GM19467 (cell line): Measurements from ENCODE around the gene CDH22.

ENCODE experiments used
- ATAC-seq: cut with Tn5 transposase; IDR thresholded peaks from one replicate; pipeline ENCODE4 v1.9.1; 2021; ENCODE audit warnings: mild to moderate bottlenecking, moderate library complexity; ENCODE audit not compliant: unreplicated experiment

CDH22 gene, protein sequence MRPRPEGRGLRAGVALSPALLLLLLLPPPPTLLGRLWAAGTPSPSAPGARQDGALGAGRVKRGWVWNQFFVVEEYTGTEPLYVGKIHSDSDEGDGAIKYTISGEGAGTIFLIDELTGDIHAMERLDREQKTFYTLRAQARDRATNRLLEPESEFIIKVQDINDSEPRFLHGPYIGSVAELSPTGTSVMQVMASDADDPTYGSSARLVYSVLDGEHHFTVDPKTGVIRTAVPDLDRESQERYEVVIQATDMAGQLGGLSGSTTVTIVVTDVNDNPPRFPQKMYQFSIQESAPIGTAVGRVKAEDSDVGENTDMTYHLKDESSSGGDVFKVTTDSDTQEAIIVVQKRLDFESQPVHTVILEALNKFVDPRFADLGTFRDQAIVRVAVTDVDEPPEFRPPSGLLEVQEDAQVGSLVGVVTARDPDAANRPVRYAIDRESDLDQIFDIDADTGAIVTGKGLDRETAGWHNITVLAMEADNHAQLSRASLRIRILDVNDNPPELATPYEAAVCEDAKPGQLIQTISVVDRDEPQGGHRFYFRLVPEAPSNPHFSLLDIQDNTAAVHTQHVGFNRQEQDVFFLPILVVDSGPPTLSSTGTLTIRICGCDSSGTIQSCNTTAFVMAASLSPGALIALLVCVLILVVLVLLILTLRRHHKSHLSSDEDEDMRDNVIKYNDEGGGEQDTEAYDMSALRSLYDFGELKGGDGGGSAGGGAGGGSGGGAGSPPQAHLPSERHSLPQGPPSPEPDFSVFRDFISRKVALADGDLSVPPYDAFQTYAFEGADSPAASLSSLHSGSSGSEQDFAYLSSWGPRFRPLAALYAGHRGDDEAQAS

DNA sequence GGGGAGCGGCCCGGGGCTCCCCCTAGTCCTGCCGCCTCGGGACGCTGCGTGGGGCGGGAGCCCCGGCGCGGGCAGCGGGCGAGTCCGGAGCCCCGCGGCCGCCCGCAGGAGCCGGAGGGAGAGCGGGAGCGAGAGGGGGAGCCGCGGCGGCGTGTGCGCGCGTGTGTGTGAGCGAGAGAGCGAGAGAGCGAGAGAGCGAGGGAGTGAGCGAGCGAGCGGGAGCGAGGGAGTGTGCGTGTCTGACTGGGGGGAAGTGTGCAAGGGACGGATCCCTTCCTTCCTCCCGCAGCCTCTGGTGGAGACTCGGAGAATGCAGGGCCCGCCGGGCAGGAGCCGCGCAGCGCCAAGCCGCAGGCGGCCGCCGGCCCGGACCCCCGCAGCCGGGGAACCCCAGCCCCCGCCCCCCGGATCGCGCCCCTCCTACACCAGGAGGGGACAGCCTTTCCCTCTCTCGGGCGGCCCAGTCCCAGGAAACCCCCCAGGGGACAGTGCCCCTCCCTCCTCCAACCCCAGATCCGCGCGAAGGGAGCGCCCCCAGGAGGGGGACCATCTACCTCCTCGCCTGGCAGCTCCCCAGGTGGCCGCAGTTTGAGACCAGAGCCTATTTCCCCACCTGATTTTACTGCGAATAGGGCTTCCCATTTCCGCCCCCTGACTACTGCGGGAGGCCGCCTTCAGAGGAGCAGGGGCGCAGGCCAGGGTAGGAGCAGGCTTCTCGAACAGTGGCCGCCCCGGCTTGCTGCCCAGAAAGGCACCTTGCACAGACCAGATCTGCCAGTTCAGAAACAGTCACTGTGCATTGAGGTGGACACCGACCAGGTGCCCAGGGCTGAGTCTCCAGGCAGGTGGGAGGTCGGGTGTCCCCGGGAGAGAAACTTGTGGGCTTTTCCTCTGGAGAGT is at the start of gene CDH22:
Gene CDH22, minus strand, starts transcription at position 241 of the 900 bp plus-strand sequence. CDS start 57,204 bp downstream, outside the sequence.
- no peak for ATAC-seq

DNA sequence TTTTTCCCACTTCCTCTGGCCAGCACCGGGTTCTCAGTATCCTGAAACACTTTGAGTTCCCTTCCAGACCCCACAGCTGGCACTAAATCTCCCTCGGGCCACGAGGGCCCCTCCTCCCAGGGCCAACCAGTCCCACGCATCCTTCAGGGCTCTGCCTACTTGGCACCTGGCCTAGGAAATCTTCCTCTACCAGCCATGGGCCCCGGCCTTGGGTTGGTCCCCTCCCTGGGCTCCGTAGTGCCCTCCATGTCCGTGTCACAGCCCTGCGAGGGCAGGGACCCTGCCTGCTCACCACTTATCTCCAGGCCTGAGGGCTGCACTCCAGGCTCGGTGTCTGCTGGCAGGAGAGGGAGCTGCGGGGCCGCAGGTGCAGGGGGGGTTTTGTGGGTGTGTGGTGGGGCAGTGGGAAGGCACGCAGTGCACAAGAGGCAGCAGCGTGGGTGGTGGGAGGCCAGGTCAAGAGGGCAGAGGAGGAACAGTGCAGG is 48.8 kb upstream of the CDH22 start:
- no peak for ATAC-seq

DNA sequence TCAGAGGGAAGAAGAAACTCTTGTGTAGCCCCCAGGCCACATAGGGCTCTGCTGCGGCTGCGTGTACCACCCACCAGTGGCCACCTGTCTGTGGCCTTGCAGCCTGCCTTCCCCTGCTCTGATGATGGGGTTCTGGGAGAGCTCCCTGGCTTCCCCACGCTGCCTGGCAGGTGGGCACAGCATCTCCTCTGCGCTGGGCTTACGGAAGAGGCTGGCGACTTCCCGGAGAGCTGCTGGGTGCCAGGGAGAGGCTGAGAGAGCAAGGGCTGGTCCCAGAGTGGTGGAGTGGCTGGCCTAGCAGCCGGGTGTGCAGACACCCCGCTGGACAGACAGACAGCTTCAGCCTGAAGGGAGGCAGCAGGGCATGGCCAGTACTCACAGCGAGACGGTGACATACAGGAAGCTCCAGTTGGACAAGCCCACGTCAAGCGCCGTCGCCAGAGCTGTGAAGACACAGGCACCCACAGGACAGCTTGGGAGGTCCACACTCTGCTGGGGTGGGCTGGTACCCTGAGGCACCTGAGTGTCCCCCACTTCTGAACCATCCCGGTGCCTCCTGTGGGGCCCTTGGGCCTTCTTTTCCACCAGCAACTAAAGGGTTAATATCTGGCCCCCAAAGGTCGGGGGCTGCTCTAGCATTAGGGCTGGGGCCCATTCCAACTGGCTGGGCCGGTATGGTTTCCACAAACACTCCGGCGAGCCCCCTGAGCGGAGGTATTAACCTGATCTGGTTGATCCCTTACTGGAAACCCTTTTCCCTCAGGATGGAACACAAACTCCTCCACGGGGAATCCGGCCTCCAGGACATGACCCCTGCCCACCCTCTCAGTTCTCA is 48.1 kb upstream of the CDH22 start:
- ATAC-seq: no peak

DNA sequence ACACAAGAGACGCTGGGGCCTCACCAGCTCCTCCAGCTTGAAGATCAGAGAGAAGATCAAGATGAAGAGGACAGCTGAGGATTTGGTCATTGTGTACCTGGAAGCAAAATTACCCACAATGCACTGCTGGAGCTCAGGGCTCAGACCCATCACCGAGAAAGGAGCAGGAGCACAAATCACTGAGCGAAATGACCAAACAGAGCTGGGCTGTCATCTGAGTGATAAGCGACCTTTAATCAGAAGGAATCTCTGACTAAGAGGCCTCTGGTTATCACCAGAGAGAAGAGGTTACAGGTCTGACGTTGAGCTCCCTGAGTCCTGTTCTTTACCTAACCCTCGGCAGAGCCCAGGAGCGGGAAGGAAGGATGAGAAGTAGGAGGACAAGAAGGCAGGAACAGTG is 47.5 kb upstream of the CDH22 start:
- ATAC-seq: no peak

DNA sequence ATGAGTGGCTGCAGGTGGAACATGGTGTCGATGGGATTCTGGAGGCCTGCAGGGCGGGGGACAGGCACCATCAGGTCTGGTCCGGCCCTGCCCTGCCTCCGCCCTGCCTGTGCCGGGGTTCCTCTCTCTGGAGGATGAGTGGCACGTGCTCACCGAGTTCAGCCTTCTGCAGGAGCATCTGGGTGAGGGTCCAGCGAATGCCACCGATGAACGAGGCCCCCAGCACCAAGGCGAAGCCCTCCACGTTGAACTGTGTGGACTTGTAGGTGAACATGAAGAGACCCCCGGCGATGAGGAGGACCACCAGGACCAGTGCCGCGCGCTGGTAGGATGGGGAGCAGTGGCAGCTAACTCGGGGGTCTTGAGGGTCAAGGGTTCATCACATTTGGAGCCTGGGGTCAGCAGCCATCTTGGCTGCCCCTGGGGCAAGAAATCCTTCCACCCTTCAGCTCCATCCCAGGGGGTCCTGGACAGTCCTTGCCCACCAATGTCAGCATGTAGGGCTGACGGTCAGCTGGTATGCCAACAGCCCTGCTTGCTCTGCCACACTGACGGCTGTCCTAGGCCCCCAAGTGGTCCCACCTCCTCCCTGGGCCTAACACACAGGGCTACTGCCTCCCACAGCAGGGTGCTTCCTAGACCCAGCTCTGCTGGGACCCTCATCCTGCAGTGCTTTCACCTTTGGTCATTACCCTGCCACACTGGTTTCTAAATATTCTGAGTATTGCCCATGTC is 46.8 kb upstream of the CDH22 start:
- no peak for ATAC-seq

DNA sequence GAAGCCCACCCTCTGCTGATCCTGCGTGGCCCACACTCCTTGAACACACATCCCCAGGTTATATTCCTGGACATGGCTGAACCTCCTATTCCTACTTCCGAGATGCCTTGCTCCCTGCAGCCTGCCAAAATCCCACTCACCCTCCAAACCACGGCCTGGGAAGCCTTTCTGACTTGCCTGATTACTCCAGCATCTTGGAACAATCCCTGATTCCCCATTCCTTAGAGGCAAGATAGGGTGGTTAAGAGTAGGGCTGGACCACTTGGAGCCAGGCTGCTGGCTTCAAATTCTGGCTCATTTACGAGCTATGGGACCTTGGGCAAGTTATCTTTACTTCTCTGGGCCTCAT is 45.9 kb upstream of the CDH22 start:
- ATAC-seq: no peak

DNA sequence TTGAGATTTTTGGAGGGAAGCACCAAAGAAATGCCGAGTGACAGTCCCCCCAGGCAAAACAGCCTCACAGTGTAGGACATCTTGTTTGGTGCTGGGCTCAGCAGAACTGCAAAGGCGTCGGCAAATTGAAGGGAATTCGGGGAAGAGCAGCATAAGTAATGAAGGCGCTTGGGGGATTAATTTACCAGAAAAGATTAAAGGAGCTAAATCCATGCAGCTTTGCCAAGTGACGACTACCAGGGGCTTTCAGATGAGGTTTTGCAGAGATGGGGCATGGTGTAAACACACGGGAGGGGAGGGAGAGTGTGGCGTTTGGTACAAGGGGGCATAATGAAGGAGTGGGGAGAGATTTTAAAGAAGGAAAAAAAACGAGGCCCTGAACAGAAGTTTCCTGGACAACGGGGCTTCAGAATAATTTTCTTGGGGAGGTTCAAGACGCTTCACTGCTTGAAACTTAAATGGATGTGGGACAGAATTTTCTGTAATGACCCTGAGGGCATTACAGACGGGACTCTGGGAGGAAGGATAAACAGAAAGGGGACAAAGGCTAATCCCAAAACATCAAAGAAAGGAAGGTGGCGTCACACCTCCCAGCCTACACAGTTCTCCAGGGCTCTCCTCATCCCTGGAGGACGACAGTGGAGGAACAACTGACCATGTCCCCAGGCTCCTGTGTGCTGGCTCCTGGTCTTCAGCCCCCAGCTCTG is 45.4 kb upstream of the CDH22 start:
- no peak for ATAC-seq

DNA sequence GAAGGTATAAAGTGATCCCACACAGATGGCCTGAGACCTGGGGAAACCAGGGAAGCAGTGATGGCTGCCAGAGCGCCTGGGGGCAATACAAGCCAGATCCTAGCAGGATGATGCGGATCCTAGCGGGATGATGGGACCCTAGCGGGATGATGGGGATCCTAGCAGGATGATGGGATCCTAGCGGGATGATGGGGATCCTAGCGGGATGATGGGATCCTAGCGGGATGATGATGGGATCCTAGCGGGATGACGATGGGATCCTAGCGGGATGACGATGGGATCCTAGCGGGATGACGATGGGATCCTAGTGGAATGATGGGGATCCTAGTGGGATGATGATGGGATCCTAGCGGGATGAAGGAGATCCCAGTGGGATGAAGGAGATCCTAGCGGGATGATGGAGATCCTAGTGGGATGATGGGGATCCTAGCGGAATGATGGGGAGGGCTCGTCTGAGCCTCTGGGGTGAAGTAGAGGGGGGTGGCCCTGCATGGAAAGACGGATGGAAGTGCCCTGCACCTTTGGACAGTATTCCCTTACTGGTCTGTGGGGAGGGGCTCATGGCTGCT is 44.2 kb upstream of the CDH22 start:
- ATAC-seq: no peak

DNA sequence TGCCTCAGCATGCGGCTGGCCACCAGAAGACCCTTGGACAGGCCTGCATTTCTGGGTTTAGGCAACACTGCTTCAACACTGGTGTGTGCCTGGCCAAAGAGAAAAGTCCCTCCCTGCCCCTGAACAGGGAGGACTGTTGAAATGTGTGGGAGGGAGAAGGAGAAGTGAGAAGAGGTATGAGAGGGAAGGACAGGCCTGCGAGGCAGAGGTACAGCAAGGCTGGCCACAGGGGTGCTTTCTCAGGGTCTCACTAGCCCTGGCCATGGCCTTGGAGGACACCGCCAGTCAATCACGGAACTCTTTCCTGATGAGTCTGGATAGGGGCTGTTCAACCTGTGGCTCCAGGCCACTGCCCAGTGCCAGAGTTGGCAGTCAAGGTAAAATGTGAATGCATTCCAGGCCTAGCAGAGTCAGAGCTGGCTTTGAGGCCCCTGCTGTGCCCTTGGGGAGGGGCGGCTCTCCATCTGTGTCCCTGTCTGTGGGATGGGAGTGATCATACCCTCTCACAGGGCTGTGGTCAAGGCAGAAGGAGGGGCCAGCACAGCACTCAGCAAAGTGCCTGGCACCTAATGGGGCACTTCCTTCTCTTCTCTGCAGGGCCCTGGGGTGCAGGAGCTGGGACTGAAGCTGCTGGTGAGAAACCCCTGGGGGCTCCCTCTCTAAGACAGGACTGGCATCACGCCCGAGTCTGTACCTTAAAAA is 43.2 kb upstream of the CDH22 start:
- no peak for ATAC-seq

DNA sequence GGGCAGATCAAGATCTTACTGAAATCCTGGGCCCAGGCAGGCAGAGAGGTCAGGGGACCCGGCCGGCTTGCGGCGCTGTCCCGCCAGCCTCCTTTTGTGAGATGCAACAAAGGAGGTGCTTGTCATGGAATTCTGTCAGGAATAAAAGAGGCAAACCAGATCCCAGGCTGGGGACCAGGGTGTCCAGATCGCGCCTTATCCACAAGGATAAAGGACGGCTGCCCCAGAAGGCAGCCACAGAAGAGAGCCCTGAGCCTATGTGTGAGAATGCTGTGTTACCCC is 42.6 kb upstream of the CDH22 start:
- ATAC-seq: no peak

DNA sequence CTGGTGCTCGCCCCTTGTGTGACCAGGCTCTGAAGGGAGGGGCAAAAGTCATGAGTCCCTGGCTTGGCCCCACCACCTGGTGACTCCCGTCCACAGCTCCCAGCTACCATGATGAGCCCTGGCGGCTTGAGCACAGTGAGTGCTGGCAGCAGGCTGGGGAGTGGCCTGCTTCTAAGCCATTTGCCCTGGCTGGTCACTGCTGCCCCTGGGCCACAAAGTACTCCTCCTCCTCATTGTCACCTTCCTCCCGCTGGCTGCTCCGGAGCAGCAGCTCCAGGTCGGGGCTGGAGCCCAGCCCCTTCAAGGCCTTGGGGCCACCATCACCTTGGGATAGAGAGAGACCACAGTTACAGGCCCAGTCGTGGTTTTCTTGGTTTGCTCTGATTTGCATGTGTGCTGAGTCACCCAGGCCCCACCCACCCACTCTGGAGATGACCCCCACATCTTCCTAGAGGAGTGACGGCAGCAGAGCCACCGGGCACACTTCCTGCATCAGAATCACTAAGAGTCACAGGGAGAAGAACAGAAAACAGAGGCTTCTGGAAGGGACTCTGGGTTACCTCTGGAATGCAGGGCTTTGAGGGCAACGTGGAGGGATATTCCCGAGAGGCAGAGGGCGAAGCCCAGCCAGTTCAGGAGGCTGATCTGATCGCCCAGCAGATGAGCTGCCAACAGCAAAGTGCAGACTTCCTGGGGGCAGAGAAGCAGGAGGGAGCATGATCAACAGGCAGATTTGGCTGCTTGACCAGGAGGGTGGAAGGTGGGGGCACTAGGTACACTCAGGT is 42.1 kb upstream of the CDH22 start:
- no peak for ATAC-seq

DNA sequence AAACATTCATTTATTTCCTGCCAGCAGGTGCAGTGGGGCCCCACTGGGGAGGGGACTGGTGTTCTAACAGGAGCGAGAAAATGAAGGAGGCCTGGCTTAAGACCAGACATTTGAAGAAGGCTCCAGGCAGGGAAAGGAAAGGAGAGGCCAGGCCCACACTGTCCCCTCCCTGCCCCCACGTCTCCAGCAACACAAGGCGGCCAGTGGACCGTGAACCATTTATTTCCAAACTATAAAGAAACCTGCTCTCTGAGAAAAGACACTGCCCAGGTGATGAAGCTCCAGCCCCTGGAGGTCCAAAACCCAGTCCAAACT is 41.4 kb upstream of the CDH22 start:
- ATAC-seq: no peak

DNA sequence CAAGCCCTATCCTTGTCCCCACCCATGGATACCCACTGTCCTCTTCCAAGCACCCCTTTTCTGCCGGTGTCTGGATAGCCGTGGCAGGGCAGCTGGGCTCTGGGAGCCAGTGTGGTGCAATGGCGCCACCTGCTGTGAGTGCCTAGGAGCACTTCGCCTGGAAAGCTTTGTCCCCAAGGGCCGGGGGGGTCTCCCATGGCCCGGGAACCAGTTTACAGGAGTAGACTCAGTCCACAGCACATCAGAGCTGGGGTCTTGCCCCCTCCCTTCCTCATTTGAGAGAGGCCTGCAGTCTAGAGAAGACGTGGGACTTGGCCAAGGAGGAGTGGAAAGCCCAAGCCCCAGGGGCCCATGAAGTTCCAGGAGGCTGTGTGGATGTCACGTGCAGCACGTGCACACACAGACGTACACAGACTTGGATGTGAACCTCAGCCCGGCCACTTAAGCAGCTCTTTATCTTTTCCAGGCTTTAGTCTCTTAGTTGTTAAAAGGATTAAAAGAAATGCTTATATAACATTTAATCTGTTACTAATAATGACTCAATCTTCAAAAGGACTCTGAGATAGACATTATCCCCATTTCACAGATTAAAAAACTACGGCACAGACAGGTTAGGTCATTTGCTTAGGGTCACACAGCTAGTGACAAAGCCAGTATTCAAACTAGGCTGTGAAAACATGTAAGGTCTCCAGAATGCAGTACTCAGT is 40.9 kb upstream of the CDH22 start:
- no peak for ATAC-seq

DNA sequence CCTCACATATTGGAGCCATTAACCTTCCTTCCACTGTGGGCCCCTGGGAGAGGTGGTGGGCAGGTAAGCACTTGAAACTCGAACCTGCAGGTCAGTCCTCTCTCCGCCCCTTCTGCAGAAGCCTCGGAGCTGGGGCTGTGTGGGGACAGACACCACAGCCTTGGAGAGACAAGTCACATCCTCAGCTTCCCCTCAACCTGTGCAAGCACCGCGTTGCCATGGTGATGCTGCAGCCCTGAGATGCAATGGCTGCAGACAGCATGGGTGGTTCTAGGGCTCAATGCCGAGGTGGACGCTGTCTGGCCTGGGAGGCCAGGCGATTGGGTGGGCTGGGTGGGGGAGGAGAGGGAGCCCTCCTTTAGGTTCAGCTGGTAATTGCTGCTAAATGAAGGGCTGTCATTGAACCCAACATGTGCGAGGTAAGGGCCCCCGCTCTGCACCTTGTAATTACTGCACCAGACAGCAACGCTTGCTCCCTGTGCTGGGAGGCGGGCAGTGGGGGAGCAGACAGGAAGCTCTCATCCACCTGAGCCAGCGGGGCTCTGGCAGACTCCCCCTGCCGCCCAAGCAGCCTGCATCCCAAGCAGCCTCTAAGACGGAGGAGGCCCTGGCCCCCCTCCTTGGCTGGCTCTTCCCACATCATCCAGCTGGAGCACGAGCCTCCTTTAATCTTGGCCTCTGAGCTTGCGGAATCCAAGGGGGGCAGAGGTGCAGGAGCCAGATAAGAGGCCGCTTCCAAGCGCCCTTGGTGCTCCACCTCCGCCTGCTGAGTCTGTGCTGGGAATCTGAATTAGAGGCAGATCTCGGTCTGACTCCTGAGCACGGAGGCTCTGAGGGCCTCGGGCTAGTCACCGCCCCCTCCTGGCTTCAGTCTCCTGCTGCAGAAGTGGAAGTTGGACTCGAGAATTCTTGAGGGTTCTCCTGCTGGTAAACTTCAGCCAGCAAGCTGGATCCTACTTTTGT is 39.8 kb upstream of the CDH22 start:
- ATAC-seq: no peak

DNA sequence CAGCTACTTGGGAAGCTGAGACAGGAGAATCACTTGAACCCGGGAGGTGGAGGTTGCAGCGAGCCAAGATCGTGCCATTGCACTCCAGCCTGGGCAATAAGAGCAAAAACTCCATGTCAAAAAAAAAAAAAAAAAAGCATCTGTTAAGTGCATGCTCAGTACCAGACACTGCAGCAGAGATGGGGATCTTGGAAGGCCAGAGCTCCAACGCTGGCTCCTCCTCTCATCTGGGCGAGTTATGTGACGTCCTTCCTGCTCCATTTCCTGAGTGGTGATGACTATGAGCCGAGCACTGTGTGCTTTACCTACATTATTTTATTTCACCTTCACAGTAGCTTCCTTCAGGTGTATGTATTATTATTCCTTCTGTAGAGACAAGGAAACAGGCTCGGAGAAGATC is 38.5 kb upstream of the CDH22 start:
- ATAC-seq: no peak
